ENCODE data around the gene ARID3A. TPM values are rescaled to one million over a fixed set of nuclear protein-coding genes. Genes with fewer than 3 reads are reported as not detected.
A peak's percentile ranks its signal among the peaks of the same experiment; 100 is the strongest.

The ARID3A gene
- total RNA-seq, 1 experiment from 2014 or later = 116 TPM

- H3K9me3 Mint-ChIP-seq = no peaks in the 10 kb centered on the region
- H3K27me3 Mint-ChIP-seq (ENCODE audit: low read depth) = no peaks in the 10 kb centered on the region
- CTCF ChIA-PET = interaction anchor here (0.8 kb wide), 1 partner anchor 14 kb away, joined by 3 read pairs; no protein-coding TSS in a partner anchor
- ATAC-seq (no peak), DNase-seq (ENCODE audit: low spot score) (no peak)
- TF ChIP-seq JUN (CRISPR knock-in tag; IDR thresholded peaks at IDR 0.05) = no peak
- no peak for TF ChIP-seq NR1H2 (CRISPR knock-in tag; IDR thresholded peaks at IDR 0.05)
- TF ChIP-seq AFF4 (CRISPR knock-in tag; IDR thresholded peaks at IDR 0.05; ENCODE audit: borderline replicate concordance) = no peak
- no peak for TF ChIP-seq PREB (CRISPR knock-in tag; IDR thresholded peaks at IDR 0.05; ENCODE audit: borderline replicate concordance)
- TF ChIP-seq GRHL2 (CRISPR knock-in tag; IDR thresholded peaks at IDR 0.05; ENCODE audit: insufficient replicate concordance, severe bottlenecking) = no peak
- TF ChIP-seq GTF2I (CRISPR knock-in tag; conservative IDR thresholded peaks at IDR 0.05) = no peak
- POLR2A ChIA-PET = no interaction called here
- H3K4me1 Mint-ChIP-seq = no peaks in the 10 kb centered on the region
- H3K36me3 Mint-ChIP-seq = peaks cover 29% of the 10 kb centered on the region
- no peak overlapping the region for H3K4me3 Mint-ChIP-seq
- H3K27ac Mint-ChIP-seq = no peak overlapping the region
These were observed 18.3 kb downstream of the ARID3A start for GRCh38 chr19:944171-944567.

- ATAC-seq = no peak
- Mint-ChIP-seq H3K4me1 (no peaks in the 10 kb centered on the region), H3K27me3 (ENCODE audit: low read depth) (no peaks in the 10 kb centered on the region), H3K27ac (0 out of 2 replicates have a peak overlapping the region, but pooled peaks have one; percentile 36), H3K36me3 (peaks cover 23% of the 10 kb centered on the region), H3K9me3 (no peaks in the 10 kb centered on the region), H3K4me3 (no peak overlapping the region)
- peak; percentile 60; the same call in 1 of the 2 replicates for TF ChIP-seq ZNF121 (CRISPR knock-in tag; IDR thresholded peaks at IDR 0.05)
- TF ChIP-seq JAZF1 (CRISPR knock-in tag; IDR thresholded peaks at IDR 0.05) = no peak
- DNase-seq (ENCODE audit: low spot score) = no peak
- POLR2A ChIA-PET = no interaction called here
- CTCF ChIA-PET = interaction anchor here (0.8 kb wide), 1 partner anchor 15 kb away, joined by 3 read pairs; no protein-coding TSS in a partner anchor
These were observed 18.9 kb downstream of the ARID3A start for GRCh38 chr19:944663-945241.

GRCh38 chr19:945401-946252, 19.8 kb downstream of the ARID3A start:
- TF ChIP-seq NR1H2 (CRISPR knock-in tag; IDR thresholded peaks at IDR 0.05) (no peak), PRDM15 (CRISPR knock-in tag; IDR thresholded peaks at IDR 0.05) (no peak), NFATC4 (CRISPR knock-in tag; IDR thresholded peaks at IDR 0.05) (no peak), ATF3 (CRISPR knock-in tag; conservative IDR thresholded peaks at IDR 0.05) (no peak), ZNF532 (CRISPR knock-in tag; IDR thresholded peaks at IDR 0.05; ENCODE audit: borderline replicate concordance) (no peak), E2F5 (CRISPR knock-in tag; IDR thresholded peaks at IDR 0.05) (no peak), SMAD3 (CRISPR knock-in tag; IDR thresholded peaks at IDR 0.05; ENCODE audit: borderline replicate concordance) (no peak)
- no peaks in the 10 kb centered on the region for H3K27me3 Mint-ChIP-seq (ENCODE audit: low read depth)
- POLR2A ChIA-PET = interaction anchor here (0.7 kb wide), 1 partner anchor 321 kb away, joined by 4 read pairs; no protein-coding TSS in a partner anchor
- H3K27ac Mint-ChIP-seq = no peak overlapping the region
- no peaks in the 10 kb centered on the region for H3K9me3 Mint-ChIP-seq
- CTCF ChIA-PET = interaction anchor here (0.9 kb wide), 1 partner anchor 16 kb away, joined by 3 read pairs; no protein-coding TSS in a partner anchor
- H3K36me3 Mint-ChIP-seq = peaks cover 18% of the 10 kb centered on the region
- H3K4me1 Mint-ChIP-seq = no peaks in the 10 kb centered on the region
- ATAC-seq (no peak), DNase-seq (ENCODE audit: low spot score) (no peak)
- H3K4me3 Mint-ChIP-seq = no peak overlapping the region

Data from WTC11 (cell line).